HT-29 (cell line): ENCODE data around the gene PADI3. TPM values are rescaled to one million over a fixed set of nuclear protein-coding genes. Genes with fewer than 3 reads are reported as not detected.
"Not testable (repeated sequence)": the region's sequence is repeated elsewhere in the genome, so short reads cannot be mapped to it uniquely, and the experiment has no call there.

Experiments
- DNase-seq: peaks from one replicate; pipeline ENCODE4 v3.0.0-alpha.2; 2015; ENCODE audit warnings: low spot score
- total RNA-seq: library from RNA; depleted of rRNA; stranded (reverse); fragments of >200 nt; shearing (Covaris generic); gene quantifications from 2 replicates; pipeline ENCODE4 v1.2.3, GENCODE V29; 2014

Gene PADI3
- total RNA-seq, 1 experiment from 2014 or later = 0.15 TPM

DNA sequence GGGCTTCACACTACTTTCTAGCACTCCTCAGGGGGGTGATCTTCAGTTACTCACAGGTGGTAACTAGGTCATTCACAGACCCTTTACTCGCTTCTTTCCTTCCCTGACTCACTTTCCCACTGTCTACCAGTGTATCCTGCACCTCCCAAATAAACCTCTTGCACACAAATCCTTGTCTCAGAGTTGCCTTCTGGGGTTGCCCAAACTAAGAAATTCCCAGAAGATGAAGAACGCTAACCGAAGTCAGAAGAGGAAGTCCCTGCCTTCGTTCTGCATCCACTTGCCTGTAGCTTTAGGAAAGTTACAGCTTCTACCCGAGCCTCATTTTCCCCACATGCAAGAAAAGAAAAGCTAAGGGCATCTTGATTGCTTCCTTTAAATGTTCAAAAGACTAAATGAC is 47.2 kb downstream of the PADI3 start:
- no peak for DNase-seq

DNA sequence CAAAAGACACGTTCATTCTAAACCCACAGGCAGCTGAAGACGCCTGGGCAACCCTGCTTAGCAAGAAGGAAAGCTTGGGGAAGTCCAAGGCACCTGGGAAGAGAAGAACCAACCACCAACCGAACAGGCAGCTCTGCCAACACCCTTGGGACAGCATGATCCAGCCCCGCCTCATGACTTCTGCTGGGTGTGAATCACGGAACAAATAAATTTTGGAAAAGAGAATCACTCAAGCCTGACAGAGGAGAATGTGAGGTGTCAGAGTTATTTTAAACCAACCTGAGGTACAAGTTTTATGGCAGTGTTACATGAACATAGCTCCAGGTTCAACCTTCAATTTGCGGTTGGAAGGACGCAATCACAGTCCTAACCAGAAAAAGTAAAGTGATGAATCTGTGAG is 49.1 kb downstream of the PADI3 start:
- no peak for DNase-seq

DNA sequence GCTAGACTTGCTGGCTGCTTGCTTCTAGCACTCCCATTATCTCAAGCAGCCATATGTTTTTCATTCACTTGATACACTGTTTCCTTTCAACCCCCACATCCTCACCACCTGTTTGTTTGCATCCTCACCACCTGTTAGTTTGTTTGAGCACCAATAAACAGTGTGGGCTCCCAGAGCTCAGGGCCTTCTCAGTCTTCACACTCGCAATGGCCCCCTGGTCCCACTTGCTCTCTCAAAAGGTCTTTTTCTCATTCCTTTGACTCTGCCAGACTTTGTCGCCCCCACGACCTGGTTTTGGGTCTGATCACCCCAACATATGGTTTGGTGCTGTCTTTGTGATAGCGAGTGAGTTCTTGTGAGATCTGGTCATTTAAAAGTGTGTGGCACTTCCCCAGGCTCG is 52.9 kb downstream of the PADI3 start:
- DNase-seq = no peak

DNA sequence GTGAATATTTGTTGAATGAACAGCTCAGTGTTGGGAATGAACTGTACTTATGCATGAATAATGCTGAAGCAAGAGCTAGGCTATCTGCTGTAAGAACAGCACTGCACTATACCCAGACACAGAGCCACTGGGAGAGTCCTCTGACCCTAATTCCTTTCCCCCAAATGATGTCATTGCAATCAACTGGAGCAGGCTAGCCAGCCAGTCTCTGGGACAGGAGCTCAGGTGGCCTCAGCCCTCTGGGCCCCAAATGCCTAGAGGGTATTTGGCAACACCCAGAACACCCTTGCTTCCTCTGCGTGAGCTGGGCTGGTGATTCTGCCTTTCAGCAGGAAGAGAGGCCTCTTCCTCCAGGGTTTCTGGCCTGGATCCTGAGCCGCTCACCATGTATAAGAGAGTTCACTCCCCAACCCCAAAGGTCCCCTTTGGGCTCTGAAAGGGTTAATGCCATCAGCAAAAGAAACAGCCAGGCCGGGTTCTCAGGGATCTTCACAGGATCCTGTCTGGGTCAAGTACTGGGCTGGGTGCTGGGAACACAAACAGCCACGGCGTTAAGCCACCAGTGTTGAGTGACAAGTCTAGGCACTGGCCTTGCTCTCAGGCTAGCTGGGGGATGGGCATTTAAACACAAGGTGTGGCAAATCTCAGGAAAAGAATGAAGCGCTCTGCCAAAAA is 55.4 kb downstream of the PADI3 start:
- no peak for DNase-seq

DNA sequence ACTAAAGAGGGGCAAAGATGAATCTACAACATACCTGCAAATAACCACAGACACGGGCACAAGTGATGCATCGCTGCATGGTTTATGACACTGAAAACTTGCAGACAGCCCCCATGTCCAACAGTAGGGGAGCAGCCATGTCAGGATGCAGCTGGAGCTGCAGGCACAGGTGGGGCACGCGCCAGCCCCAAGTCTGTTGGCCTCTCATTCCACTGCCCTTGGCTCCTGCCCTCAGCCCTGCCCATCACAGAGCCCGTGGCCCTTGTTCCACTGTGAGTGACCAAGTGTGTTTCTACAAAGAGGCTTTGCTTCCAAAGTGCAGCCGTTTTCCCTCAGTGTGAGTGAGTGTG is 55.9 kb downstream of the PADI3 start:
- no peak for DNase-seq

DNA sequence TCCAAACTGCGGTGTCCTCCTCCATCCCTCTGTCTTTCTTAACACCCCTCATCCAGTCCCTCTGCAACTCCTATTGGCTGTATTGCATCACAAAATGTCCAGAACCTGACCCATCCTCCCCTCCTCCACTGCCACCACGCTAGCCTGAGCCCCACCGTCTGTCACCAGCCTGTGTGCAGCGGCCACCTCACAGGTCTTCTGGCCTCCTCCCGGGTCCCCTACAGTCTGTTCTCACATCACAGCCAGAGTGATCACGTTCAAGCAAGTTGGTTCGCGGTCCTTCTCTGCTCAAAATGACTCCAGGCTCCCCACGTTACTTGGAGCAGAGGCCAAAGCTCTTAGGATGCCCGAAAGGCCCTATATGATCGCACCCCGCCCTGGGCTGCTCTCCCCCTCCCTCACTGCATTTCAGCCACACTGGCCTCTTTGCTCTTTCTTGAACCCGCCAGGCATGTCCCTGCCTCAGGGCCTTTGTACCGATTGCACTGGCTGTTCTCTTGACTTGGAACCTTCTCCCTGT is 56.7 kb downstream of the PADI3 start:
- DNase-seq = no peak

DNA sequence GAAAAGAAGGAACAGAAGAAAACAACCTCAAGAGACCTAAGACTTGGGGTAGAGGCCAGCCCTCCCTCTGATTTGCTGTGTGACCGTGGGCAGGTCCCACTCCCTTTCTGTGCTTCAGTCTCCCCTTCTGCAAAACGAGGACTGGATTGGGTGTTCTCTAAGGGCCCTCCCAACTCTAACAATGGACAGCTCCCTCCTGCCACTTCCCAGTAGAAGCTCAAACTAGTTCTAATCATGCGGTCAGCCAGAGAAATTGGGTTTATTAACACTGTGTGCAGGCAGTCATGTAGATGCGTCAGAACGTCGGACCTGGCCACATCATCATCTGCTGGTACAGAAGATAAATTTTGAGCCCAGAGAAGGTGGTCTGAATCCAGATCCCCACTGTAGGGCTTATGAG is 57.5 kb downstream of the PADI3 start:
- DNase-seq = no peak

DNA sequence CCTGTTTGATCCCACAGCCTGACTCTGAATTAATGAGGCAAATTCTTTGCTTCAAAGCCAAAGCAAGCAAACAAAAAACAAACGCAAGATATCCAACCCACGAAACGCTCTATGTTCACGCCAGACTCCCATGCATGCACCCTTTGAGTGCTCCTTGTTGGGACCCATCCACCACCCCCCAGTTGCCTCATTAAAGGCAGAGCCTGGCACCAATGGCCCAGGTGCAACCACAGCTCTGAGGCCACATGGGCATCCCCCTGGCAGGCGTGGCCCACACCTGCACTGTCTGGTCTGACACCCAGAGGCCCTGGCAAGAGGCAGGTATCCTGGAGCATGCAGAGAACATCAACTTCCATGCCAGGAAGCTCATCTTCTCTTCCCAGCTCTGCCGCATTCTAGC is 58.0 kb downstream of the PADI3 start:
- DNase-seq = no peak

DNA sequence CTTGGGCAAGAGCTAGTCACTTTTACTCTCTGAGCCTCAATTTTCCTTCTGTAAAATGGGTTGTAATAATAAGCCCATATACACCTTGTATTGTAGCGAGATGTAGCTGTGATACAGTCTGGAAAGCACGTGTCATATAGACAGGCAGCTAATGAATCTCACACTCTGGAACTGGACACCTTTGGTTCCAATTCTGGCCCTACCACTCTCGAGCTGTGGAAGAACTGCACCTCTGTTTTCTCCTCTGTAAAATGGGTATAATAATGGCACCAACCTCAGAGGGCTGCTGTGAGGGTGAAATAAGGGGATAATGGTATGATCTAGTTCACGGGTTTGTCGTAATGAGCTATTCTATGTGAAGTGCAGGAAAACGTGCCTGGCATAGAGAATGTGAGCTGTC is 58.4 kb downstream of the PADI3 start:
- DNase-seq = no peak

DNA sequence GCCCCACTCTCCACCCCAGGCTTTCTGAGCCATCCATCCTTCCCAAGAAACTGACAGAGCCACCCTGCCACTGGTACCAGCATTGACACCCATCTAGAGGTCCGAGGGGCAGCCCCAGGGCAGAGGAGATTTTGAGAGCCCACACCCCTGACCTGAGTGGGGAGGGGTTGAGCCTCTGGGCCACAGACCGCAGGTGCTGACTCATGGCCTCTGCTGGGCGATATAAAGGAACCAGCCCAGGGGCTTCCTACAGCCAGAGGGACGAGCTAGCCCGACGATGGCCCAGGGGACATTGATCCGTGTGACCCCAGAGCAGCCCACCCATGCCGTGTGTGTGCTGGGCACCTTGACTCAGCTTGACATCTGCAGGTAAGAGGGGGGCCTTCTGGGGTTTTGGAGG is 59.0 kb downstream of the PADI3 start, which contains the start of gene PADI4:
PADI4 (plus strand) TSS at position 252 of the 400 bp plus-strand sequence; CDS start at position 278, 26 bp downstream.
- DNase-seq = no peak

DNA sequence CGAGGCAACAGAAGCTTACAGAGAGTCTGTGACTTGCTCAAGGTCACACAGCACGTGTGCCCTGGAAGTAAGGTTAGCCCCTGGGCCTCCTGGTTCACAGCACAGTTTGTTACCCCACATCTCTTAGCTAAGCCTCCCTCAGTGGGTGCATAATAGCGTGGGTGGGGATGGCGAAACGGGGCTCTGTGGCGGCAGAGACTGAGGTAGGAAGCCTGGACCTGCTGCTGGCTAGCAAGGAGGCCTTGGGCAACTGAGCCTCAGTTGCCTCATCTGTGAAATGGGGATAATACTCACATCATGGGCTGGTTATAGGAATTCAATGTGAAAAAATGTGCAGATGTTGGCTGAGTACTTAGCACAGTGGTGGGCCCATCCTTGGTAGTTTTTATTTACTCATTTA is 59.7 kb downstream of the PADI3 start:
- no peak for DNase-seq

DNA sequence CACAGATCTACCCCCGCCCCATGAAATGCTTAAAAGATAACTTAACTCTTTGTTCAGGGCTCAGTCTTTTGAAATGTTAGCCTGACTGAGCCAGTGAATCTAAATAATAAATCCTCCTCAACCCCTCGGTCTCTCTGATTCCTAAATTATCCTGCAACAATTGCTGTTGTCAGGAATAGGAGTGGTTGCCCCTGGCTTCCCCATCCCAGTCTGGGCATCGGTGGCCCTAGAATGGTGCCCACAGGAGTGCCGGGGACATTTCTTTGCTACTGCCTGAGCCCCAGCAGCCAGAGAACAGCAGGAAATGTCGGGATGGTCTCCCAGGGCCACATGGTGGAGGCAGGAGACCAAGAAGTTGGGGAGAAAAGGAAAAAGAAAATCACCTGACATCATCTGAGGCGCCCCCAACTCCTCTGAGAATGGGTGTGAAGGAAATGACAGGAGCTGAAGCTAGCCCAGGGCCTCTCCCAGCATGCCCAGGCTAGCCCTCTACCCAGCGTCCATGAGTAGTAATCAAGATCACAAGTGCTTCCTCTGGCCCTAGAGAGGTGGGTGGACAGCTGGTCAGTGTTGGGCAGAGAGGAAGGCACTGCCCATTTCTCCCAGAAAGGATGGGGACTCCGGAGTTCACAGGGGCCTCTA is 60.6 kb downstream of the PADI3 start:
- DNase-seq = no peak

DNA sequence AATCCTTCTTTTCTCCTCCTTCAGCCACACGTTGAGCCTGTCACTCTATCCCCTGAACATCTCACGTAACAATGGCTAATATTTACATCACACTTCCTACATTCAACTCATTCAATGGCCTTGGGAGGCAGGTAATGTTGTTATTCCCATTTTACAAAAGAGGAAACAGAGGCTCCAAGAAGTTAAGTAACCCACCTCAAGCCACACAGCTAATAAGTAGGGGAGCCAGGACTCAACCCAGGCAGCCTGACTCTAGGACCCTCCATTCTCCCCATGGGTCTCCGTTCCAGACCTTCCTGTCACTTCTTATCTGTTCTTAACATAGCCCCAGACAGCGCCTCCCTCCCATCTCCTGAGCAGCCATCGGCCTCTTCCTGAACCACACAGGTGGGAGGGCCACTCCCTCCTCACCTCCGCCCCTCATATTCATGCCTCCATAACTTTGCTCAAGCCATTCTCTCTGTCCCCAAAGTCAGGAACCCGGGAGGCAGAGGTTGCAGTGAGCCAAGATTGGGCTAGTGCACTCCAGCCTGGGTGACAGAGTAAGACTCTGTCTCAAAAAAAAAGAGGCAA is 61.3 kb downstream of the PADI3 start:
- no peak for DNase-seq

DNA sequence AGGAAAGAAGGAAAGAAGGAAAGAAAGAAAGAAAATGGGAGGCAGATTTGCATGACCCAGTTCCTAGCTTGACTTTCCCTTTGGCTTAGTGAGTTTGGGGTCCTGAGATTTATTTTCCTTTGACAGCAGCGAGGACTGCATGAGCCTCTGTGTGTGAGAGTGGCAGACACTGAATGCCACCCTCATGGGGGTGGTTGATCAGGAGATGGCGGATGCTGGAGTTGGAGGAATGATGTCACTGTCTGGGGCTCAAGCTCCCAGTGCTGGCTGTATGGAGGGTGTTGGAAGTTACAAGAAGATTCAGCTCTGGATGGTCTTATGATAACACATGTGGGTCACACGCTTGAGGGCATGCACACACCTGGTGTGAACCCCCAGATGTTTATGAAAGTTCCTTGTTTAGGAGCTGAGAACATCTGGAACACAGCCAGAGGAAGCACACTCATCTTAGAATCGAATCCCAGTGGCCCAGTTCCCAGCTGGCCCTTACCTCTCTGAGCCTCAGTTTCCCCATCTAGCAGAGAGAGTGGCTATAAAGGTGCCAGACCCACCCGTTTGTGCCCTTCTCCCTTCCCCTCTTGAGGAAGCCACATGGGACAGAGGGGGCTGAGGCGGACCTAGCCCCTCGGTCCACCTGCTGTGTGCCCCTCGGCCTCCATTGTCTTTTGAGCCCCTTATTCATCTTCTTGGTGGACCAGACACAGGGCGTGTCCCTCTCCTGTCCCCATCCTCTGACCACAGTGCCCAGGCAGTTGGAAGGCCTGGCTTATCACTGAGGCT is 64.8 kb downstream of the PADI3 start:
- no peak for DNase-seq

DNA sequence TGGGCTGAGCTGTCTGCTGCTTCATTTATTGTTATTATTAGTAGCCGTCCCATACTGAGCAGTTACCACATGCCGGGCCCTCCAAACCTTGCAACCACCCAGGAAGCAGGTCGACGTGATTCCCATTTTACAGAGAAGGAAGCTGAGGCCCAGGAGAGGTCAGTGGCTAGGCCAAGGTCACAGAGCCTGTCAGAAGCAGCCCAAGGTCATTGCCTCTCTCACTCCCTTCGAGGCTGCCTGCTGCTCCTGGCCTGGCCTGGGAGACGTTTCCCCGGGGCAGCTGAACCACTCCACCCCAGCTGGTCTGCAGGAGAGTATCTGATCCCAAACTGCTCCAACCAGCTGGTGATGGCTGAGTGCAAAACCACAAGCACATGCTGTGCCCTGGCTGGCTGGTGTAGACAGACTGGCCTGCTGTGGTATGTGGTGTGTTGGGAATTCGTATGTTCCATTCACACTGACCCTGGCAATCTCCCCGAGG is 65.6 kb downstream of the PADI3 start:
- DNase-seq = no peak

DNA sequence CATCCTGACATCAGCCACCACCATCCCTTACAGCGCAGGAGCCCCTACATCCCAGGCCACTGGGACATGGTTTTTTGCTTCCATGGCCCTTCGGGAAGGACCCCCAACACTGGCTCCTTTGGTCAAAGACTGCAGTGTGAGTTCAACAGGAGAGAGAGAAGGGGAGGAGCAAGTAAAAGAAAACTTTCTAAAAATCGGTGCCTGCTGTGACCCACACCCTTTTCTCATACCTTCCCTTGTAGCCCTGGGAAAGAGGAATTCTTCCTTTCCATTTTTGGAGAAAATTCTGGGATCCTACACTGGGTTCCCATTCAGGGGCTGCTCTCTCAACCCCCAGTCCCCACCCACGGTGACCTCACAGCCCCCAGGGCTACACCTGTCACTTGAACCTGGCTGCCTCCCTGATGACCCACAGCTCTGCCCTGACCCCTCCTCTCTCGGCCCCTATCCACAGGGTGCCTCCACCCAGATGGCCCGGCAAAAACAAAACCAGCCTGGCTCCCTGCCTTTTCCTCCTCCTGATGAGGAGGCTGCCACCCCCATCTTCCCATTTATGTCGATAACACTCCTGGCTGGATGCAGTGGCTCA is 66.7 kb downstream of the PADI3 start:
- no peak for DNase-seq

DNA sequence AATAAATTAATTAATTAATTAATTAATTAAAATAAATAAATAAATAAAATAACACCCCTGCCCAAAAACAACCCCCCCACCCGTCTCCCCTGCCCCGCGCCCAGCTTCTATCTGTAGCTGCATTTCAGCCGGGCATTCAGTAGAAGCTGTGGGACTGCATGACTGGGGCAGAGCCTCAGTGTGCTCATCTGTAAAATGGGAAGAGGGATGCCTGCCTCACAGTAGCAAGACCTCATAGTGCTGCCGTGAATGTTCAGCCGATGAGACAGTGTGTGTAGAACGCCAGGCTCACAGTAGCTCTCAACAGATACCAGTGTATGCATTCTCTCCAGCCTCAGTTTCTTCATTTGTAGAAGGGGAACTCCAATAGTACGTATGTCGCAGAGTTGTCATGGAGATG is 67.8 kb downstream of the PADI3 start:
- DNase-seq = no peak

DNA sequence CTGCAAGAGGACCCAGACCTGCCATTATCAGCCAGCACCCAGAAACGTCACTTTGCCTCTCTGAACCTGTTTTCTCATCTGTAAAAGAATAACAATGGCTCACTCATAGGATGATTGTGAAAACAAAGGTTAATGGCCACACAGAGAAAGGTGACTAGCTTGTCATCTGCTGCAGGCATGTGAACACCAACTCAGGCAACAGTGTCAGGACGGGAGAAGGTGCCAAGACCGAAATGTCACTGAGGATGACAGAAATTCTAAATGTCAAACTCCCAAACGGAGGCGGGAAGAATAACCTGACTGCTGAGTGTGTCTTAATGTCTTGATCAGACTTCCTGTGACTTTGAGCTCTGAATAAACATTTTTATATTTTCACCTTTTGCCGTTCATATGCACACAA is 69.4 kb downstream of the PADI3 start:
- DNase-seq = no peak

DNA sequence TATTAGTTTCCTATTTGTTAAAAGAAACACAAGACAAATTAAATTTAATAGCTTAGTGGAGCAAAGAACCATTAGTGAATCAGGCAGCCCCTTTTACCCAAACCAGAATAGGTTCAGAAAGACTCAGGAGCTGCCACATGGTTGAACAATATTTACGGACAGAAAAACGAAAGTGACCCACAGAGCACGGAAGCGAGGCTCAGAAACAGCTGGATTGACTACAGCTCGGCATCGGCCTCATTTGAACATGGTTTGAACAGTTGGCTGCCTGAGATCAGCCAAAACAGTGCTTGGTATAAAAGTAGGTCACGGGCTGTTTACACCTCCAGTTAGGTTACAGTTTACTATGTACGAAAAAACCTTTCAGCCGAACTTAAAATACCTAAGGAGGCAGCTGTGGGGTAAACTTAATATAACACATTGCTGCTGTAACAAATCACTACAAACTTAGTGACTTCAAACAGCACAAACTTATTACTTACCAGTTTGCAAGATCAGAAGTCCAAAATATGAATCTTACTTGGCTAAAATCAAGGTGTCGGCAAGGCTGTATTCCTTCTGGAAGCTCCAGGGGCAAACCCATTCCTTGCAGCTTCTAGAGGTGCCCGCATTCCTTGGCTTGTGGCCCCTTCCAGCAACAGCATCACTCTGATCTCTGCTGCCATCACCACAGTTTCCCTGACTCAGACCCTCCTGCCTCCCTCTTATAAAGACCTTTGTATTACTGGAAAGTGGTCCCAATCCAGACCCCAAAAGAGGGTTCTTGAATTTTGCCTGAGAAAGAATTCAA is 70.9 kb downstream of the PADI3 start:
- DNase-seq = no peak

DNA sequence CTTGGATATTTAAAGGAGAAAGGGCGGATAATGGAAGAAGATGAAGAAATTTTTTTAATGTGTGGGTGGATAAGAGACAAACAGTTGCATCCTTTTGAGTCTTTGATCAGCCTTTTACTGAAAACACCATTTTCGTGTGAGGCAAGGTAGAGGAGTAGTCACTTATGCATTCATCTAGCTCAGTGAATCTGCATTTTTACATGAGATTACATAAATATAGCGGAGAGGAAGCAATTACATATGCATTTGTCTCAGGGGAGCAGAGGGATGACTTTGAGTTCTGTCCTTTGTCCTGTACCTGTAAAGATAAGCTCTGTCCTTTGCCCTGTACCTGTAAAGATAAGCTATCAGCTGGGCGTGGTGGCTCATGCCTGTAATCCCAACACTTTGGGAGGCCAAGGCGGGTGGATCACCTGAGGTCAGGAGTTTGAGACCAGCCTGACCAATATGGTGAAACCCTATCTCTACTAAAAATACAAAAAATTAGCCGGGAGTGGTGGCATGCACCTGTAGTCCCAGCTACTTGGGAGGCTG is 73.0 kb downstream of the PADI3 start:
- DNase-seq = not testable (repeated sequence)

DNA sequence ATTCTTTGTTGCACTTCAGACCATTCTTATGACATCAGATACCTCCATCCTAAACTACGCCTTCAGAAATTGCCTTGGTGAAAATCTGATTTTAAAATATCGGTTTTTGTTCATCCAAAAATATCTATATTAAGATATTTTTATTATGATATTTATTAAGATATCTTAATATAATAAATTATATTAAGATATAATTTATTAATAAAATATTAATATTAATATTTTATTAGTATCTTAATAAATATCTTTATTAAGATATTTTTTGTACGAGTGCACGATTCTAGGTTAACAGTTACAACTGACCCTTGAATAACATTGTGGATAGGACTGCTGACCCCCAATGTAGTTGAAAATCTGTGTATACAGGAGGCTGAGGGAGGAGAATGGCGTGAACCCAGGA is 80.0 kb downstream of the PADI3 start:
- no peak for DNase-seq
